Measurements from ENCODE around the gene RNF222. TPM values are rescaled to one million over a fixed set of nuclear protein-coding genes. Genes with fewer than 3 reads are reported as not detected.

The RNF222 gene
- total and polyA plus RNA-seq, 2 of the 8 experiments (the other 6 are each of a cell fraction or from before 2014, with no cell fraction given), result not detected

DNA sequence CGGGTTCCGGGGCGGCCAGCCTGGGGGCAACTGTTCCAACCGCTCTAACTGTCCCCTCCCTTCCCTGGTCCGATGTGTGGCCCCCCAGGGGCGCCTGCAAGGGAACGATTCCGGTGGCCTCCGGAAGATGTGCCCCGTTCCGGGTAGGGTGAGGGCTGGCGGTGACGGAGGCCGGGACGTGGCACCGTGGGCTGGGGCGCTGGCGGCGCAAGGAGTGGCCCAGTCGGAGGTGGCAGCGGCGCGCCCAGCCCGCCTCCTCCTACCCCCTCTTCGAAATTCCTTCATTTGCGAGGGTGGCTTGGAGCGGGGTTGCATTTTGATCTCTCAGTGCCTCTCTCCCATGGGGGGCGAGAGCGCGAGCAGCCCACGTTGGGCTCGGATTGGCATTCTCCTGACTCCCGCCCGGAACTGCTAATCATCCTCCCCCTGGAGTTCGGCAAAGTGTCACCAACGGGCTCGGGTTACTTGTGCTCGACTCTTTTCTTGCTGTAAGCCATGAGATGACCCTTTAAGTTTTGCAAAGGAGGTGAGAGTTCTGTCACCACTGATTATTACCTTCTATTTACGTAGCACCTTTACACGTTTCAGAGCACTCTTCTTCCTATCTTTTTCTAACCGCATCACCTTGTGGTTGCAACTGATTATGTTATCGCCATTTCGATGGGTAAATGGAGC lies 38.7 kb upstream of the RNF222 start (continued):
- TF ChIP-seq RAD21 (IDR thresholded peaks at IDR 0.05 in 1 of 2, conservative IDR thresholded peaks at IDR 0.05 in 1 of 2; ENCODE audit: low read depth in 2 of 2, low read length in 2 of 2) (no peak), SP1 (IDR thresholded peaks at IDR 0.05; ENCODE audit: low read depth, low read length) (no peak), HDAC2 (IDR thresholded peaks at IDR 0.05; ENCODE audit: borderline replicate concordance in 1 of 2, low read depth in 2 of 2, low read length in 2 of 2) (no peak), KDM1A (IDR thresholded peaks at IDR 0.05; ENCODE audit: borderline replicate concordance, low read length) (no peak)

Measured in H1 (cell line).